Measurements from ENCODE around the gene DLD. TPM values are rescaled to one million over a fixed set of nuclear protein-coding genes. Genes with fewer than 3 reads are reported as not detected.
"Not testable (repeated sequence)": the region's sequence is repeated elsewhere in the genome, so short reads cannot be mapped to it uniquely, and the experiment has no call there.

The DLD gene
- total RNA-seq, 2 experiments from 2014 or later = 56.3 to 56.9 TPM

DNA sequence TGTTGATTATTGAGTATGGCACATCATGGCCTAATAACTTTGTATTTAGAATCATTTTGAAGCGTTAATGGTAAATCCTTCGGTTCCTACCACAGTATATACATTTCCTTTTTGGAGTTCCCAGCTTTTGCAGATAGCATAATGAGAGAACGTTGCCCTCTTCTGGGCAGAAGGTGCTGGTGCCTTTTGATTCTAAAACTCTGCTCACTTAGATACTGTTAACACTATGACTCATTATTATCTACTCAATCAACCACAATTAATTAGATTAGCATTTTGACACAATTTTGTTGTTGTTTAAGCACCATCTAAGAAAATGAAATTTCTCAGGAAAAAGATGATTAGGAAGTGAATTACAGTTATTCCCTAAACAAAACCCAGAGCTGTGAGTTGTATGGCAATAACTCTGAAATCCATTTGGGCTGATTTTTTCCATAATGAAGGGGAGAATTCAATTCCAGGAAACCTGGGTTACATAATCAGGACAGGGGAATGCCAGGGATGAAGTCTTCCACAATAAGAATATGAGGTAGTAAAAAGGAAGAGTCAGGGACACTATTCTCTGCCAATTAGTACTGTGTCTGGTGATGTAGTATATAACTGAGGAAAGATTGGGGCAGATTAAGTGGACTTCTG is 11.5 kb upstream of the DLD start:
- ATAC-seq (ENCODE audit: low read depth) (peak; percentile 46), DNase-seq (no peak)
- Mint-ChIP-seq H3K9me3 (no peaks in the 10 kb centered on the region), H3K4me3 (no peak overlapping the region), H3K36me3 (no peaks in the 10 kb centered on the region), H3K4me1 (peaks cover 17% of the 10 kb centered on the region), H3K27ac (no peak overlapping the region), H3K27me3 (peaks cover 8% of the 10 kb centered on the region)
- POLR2A ChIA-PET = interaction anchor here (0.5 to 1.4 kb wide), 3 partner anchors 11 to 300 kb away, joined by 3 to 5 read pairs (median 4); partner anchors contain the start of gene CBLL1

DNA sequence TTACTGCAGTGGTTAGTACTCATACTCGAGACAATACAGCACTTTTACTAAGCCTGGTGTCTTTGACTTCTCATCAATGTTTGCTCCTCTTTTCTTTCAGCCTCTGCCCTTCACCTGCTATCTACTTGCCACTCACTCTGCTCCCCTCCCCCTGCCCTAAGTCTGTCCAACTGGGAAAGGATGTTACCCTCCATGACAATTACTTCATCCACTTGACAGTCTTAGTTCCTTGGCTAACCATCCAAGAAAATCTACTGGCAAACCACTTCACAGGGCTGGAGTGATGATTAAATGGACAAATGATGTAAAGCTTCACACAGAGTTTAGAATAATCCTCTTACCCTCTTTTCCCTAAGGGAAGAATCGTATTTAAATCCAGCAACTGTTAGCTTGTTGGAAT is 8.2 kb upstream of the DLD start:
- H3K4me3 Mint-ChIP-seq = no peak overlapping the region
- no peak for DNase-seq
- no peak for ATAC-seq (ENCODE audit: low read depth)
- H3K27ac Mint-ChIP-seq = no peak overlapping the region
- H3K27me3 Mint-ChIP-seq = peaks cover 10% of the 10 kb centered on the region
- no peaks in the 10 kb centered on the region for H3K9me3 Mint-ChIP-seq
- no peaks in the 10 kb centered on the region for H3K36me3 Mint-ChIP-seq
- POLR2A ChIA-PET = no interaction called here
- H3K4me1 Mint-ChIP-seq = peaks cover 5% of the 10 kb centered on the region

- POLR2A ChIA-PET = no interaction called here
- H3K27ac Mint-ChIP-seq = no peak overlapping the region
- no peaks in the 10 kb centered on the region for H3K9me3 Mint-ChIP-seq
- no peak overlapping the region for H3K4me3 Mint-ChIP-seq
- DNase-seq (no peak), ATAC-seq (ENCODE audit: low read depth) (no peak)
- peaks cover 10% of the 10 kb centered on the region for H3K27me3 Mint-ChIP-seq
- H3K4me1 Mint-ChIP-seq = peaks cover 3% of the 10 kb centered on the region
- H3K36me3 Mint-ChIP-seq = no peaks in the 10 kb centered on the region
Measured at GRCh38 chr7:107884066-107884818, 6.7 kb upstream of the DLD start.

GRCh38 chr7:107887827-107888226 is 3.2 kb upstream of the DLD start:
- H3K4me3 Mint-ChIP-seq; H3K27me3 Mint-ChIP-seq; H3K36me3 Mint-ChIP-seq; POLR2A ChIA-PET; H3K9me3 Mint-ChIP-seq; ATAC-seq (ENCODE audit: low read depth); DNase-seq; H3K27ac Mint-ChIP-seq: not testable (repeated sequence)
- peaks cover 11% of the 10 kb centered on the region for H3K4me1 Mint-ChIP-seq

DNA sequence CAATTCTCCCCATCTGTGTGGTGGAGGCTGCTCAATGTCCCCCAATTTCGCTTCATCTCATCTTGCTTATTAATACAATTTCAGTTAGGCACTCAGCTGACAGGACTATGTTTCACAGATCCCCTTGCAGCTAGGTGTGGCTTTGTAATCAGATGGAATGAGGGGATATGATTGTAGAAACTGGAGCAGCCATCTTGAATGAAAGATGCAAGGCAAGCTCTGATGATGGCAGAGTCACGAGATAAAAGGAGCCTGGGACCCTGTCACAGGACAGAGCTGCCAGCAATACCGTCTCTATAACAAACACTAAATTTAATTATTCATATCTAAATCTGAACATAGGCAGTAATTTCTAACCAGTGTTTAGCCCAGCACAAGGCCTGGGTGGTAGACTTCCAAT is 991 bp upstream of the DLD start:
- Mint-ChIP-seq H3K27me3 (peaks cover 4% of the 10 kb centered on the region), H3K4me1 (peaks cover 28% of the 10 kb centered on the region), H3K4me3 (peak overlapping the region; percentile 100), H3K9me3 (no peaks in the 10 kb centered on the region), H3K36me3 (peaks cover 7% of the 10 kb centered on the region), H3K27ac (peak overlapping the region; percentile 100)
- POLR2A ChIA-PET = interaction anchor here (0.9 to 3.6 kb wide), 3 partner anchors 11 to 721 kb away, joined by 3 to 19 read pairs (median 3); partner anchors contain the start of gene CBLL1
- ATAC-seq (ENCODE audit: low read depth) = no peak
- DNase-seq = no peak

GRCh38 chr7:107890493-107890961 is 456 bp upstream of the DLD start:
- no peak for DNase-seq
- H3K4me3 Mint-ChIP-seq = peak overlapping the region; percentile 100
- no peak for ATAC-seq (ENCODE audit: low read depth)
- peaks cover 32% of the 10 kb centered on the region for H3K4me1 Mint-ChIP-seq
- peak overlapping the region; percentile 100 for H3K27ac Mint-ChIP-seq
- H3K27me3 Mint-ChIP-seq = peaks cover 2% of the 10 kb centered on the region
- peaks cover 11% of the 10 kb centered on the region for H3K36me3 Mint-ChIP-seq
- H3K9me3 Mint-ChIP-seq = no peaks in the 10 kb centered on the region
- POLR2A ChIA-PET = interaction anchor here (0.9 to 3.6 kb wide), 4 partner anchors 11 to 722 kb away, joined by 3 to 19 read pairs (median 4); partner anchors contain the start of genes CBLL1 and HBP1

DNA sequence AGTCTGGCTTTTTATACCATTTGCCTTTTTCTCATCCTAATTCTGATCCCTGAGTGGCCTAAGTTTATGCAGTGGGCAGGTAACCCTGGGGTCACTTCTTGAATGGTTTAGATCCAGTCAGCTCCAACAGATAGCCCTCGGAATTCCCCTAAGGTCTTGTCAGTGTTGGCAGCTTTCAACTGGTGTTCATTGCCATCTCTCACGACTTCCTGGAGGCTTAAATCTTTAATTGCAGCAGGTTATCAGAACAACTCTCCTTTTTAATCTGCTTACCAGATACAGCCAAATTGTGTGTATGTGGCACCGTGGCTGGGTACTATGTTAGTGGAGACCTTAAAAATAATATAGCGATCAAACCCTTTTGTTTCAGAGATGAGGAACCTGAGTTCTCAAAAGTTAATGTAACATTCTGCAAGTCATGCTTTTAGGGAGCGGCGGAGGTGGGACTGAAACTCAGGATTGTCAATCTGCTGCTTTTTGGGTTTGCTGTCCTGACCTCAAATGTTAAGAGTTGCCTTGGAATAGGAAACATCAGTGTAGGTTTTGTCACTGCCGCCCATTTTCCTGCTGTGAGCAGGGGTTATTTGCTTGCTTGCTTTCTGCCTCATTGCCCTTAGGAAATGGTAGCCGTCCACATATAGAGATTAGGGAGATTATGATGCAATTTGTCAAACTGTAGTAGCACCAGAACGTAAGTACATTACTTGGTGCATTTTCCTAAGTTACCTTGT is 818 bp downstream of the DLD start:
- H3K27ac Mint-ChIP-seq = peak overlapping the region; percentile 100
- peaks cover 36% of the 10 kb centered on the region for H3K4me1 Mint-ChIP-seq
- DNase-seq (no peak), ATAC-seq (ENCODE audit: low read depth) (peak; percentile 0)
- H3K36me3 Mint-ChIP-seq = peaks cover 18% of the 10 kb centered on the region
- H3K4me3 Mint-ChIP-seq = peak overlapping the region; percentile 100
- POLR2A ChIA-PET = interaction anchor here (3.6 kb wide), 1 partner anchor 148 kb away, joined by 19 read pairs; the partner anchor contains the start of gene CBLL1
- no peaks in the 10 kb centered on the region for H3K9me3 Mint-ChIP-seq
- no peaks in the 10 kb centered on the region for H3K27me3 Mint-ChIP-seq

DNA sequence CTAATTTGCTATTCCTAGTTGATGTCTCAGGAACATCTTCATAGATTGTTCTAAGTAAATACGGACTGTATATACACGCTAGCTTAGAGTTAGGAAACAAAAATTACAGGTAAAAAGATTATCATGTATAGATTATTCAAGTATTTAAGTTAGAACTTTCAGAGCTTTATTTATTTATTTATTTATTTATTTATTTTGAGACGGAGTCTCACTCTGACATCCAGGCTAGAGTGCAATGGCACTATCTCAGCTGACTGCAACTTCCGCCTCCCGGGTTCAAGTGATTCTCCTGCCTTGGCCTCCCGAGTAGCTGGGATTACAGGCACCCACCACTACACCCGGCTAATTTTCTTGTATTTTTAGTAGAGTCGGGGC is 1.4 kb downstream of the DLD start:
- Mint-ChIP-seq H3K4me3 (peak overlapping the region; percentile 100), H3K36me3 (peaks cover 22% of the 10 kb centered on the region), H3K27ac (peak overlapping the region; percentile 100), H3K4me1 (peaks cover 38% of the 10 kb centered on the region)
- DNase-seq; H3K9me3 Mint-ChIP-seq; H3K27me3 Mint-ChIP-seq; POLR2A ChIA-PET; ATAC-seq (ENCODE audit: low read depth): not testable (repeated sequence)

DNA sequence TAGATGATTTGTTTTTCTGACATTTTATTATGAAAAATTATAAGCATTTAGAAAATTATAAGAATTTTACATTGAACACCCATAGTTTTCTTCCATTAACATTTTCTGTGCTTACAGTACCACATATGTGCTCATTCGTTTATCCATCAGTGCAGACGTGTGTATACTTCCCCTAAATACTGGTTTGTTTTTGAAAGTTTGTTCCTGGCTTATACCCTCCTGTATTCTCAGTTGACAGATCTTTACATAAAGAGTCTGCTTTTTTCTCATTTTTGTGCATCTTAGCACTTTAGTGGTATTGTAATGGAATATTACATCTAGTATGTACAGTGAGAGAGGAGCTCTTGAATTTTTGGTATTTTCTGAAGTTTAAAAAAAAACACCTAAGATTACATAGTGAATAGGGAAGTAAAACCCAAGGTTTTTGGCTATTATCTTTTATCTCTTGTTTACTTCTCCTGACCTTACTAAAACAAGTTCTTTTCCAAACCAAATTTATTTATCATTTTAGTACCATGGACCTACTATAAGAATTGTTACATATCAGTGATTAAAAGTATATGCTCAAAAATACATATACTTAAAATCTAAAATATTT is 8.1 kb downstream of the DLD start:
- H3K4me3 Mint-ChIP-seq = no peak overlapping the region
- ATAC-seq (ENCODE audit: low read depth) = no peak

GRCh38 chr7:107900496-107901015 is 9.6 kb downstream of the DLD start:
- DNase-seq (no peak), ATAC-seq (ENCODE audit: low read depth) (no peak)
- Mint-ChIP-seq H3K27me3 (no peaks in the 10 kb centered on the region), H3K4me3 (no peak overlapping the region), H3K9me3 (no peaks in the 10 kb centered on the region), H3K36me3 (peaks cover 25% of the 10 kb centered on the region), H3K27ac (no peak overlapping the region), H3K4me1 (peaks cover 15% of the 10 kb centered on the region)
- POLR2A ChIA-PET = no interaction called here

More for the DNA sequence above, 8.1 kb downstream of the DLD start:
- peaks cover 29% of the 10 kb centered on the region for H3K36me3 Mint-ChIP-seq
- POLR2A ChIA-PET = no interaction called here
- H3K9me3 Mint-ChIP-seq = no peaks in the 10 kb centered on the region
- H3K27ac Mint-ChIP-seq = no peak overlapping the region
- H3K4me1 Mint-ChIP-seq = peaks cover 25% of the 10 kb centered on the region
- DNase-seq = no peak
- no peaks in the 10 kb centered on the region for H3K27me3 Mint-ChIP-seq

GRCh38 chr7:107902381-107902780 is 11.4 kb downstream of the DLD start:
- Mint-ChIP-seq H3K27me3 (no peaks in the 10 kb centered on the region), H3K9me3 (no peaks in the 10 kb centered on the region), H3K4me3 (no peak overlapping the region), H3K27ac (no peak overlapping the region), H3K36me3 (peaks cover 26% of the 10 kb centered on the region), H3K4me1 (peaks cover 8% of the 10 kb centered on the region)
- ATAC-seq (ENCODE audit: low read depth) (no peak), DNase-seq (no peak)
- POLR2A ChIA-PET = no interaction called here

GRCh38 chr7:107907790-107908189 is 16.8 kb downstream of the DLD start:
- no peak for DNase-seq
- Mint-ChIP-seq H3K36me3 (peaks cover 53% of the 10 kb centered on the region), H3K9me3 (peaks cover 2% of the 10 kb centered on the region)

DNA sequence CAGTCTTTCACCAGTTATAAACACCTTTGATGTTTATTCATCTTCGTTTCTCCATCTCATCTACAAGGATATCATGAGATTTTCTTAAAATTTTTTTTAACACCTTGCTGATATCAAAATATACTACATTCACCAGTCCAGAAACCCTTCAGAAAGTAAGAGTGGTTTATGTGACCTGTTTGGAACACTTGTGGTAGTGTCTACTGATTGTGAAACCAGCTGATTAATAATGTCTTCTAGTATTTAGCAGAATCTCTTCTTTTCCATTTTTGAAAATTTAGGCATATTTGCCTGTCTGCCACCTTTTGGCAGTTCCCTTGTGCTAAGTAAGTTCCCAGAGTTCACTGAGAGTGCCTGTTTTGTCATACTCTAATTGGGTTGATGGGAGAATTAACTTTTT is 18.5 kb downstream of the DLD start:
- Mint-ChIP-seq H3K4me1 (peaks cover 2% of the 10 kb centered on the region), H3K27ac (no peak overlapping the region), H3K36me3 (peaks cover 56% of the 10 kb centered on the region), H3K27me3 (no peaks in the 10 kb centered on the region), H3K4me3 (no peak overlapping the region), H3K9me3 (peaks cover 2% of the 10 kb centered on the region)
- POLR2A ChIA-PET = interaction anchor here (0.7 kb wide), 1 partner anchor 660 kb away, joined by 4 read pairs; the partner anchor contains the start of gene DNAJB9
- DNase-seq (no peak), ATAC-seq (ENCODE audit: low read depth) (no peak)

More at GRCh38 chr7:107907790-107908189, 16.8 kb downstream of the DLD start:
- Mint-ChIP-seq H3K27me3 (no peaks in the 10 kb centered on the region), H3K27ac (no peak overlapping the region), H3K4me1 (peaks cover 3% of the 10 kb centered on the region), H3K4me3 (no peak overlapping the region)
- ATAC-seq (ENCODE audit: low read depth) = no peak
- POLR2A ChIA-PET = no interaction called here
